ENCODE results near the gene UBE2A.

UBE2A gene

DNA sequence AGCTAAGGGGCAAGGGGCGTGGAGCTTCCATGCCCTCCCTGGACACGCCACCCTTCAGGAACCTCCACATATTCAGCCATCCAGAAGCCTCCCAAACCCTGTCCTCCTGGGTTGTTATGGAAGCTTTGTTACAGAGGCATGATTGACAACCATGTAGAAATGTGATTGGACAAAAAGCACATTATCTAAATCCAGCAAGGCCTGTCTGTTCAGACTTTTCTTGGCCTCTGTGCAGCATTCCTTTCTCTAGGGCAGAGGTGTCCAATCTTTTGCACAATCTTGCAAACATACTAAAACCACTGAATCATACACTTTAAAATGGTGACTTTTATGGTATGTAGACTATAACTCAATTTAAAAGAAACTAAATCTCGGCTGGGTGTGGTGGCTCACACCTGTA is 21.9 kb upstream of the UBE2A start:
- TF ChIP-seq, protein P1, sequence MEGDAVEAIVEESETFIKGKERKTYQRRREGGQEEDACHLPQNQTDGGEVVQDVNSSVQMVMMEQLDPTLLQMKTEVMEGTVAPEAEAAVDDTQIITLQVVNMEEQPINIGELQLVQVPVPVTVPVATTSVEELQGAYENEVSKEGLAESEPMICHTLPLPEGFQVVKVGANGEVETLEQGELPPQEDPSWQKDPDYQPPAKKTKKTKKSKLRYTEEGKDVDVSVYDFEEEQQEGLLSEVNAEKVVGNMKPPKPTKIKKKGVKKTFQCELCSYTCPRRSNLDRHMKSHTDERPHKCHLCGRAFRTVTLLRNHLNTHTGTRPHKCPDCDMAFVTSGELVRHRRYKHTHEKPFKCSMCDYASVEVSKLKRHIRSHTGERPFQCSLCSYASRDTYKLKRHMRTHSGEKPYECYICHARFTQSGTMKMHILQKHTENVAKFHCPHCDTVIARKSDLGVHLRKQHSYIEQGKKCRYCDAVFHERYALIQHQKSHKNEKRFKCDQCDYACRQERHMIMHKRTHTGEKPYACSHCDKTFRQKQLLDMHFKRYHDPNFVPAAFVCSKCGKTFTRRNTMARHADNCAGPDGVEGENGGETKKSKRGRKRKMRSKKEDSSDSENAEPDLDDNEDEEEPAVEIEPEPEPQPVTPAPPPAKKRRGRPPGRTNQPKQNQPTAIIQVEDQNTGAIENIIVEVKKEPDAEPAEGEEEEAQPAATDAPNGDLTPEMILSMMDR (IDR thresholded peaks at IDR 0.05; ENCODE audit: insufficient read depth, low read depth, low read length, missing control alignments) = no peak
- no peak overlapping the region for H3K4me3 ChIP-seq (ENCODE audit: low read depth, low read length)
- DNase-seq (ENCODE audit: low read depth) = no peak

DNA sequence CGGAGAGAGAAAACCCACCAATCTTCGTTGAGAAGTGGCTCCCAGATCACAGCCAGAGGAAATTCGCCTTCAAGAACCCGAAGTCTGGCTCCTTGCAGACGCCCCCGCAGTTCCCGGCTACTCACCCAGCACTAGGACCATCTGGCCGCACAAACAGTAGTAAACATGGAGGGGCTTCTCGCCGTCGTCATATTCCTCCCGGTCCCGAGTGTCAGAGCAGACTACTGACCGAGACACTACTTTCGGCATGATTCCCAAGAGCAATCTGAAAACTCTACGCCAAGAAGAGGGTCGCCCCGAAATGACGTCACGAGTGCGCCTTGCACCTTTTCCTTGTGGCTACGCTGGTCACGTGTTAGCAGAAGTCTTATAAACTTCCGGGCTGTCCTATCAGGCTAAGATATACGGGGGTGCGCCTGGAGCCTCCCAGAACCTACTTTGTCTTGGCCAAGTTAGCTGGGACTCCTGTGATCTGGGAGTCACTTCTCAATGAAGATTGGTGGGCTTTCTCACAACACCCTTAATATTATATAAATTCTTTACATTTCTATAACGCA is 9.2 kb upstream of the UBE2A start, which contains the start of gene STEEP1:
TSS of gene STEEP1 (minus strand) at position 303 of the 557 bp plus-strand sequence. CDS start at position 249, 54 bp downstream.
- peak; percentile 91 for DNase-seq (ENCODE audit: low read depth)
- TF ChIP-seq, protein P1 (IDR thresholded peaks at IDR 0.05; ENCODE audit: insufficient read depth, low read depth, low read length, missing control alignments) = no peak
- peak within 1 kb of the TSS; percentile 93 for H3K4me3 ChIP-seq (ENCODE audit: low read depth, low read length)

DNA sequence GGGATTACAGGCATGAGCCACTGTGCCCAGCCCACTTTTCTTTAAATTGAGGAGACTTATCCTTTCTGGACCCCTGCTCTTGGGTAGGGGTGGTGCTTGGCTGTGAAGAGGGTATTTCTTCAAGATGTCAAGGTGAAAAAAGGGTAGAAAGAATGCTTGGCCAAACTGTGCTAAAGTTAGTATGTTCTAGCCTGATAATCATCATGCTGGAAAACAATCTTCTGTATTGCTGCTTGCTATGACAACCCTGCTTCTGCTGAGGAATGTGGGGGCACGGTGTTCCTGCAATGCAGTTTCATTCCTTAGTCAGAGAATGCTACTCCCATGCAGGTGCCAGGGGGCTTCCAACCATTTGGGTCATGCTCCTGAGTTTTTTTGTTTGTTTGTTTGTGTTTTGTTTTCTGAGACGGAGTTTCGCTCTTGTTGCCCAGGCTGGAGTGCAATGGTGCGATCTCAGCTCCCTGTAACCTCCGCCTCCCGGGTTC is 4.0 kb upstream of the UBE2A start:
- TF ChIP-seq, protein P1 (IDR thresholded peaks at IDR 0.05; ENCODE audit: insufficient read depth, low read depth, low read length, missing control alignments) = no peak
- DNase-seq (ENCODE audit: low read depth) = no peak
- H3K4me3 ChIP-seq (ENCODE audit: low read depth, low read length) = no peak overlapping the region

DNA sequence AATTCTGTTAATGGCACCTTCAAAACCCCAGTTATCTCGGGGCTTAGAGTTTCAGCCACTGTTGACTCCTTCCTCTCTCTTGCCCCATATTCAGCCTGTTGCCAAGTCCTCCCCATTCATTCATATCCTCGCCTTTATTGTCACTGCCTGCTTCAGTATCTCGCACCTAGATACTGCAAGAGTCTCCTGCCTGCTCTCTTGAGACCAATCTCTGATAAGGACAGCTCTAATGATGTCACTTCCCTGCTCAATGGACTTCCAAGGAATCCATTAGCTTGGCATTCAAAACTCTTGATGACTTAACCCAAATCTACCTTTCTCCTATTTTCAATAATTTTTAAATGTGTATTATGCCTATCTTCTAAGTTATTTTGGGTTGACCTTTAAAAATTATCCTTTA is 1.1 kb upstream of the UBE2A start:
- TF ChIP-seq, protein P1 (IDR thresholded peaks at IDR 0.05; ENCODE audit: insufficient read depth, low read depth, low read length, missing control alignments) = no peak
- H3K4me3 ChIP-seq (ENCODE audit: low read depth, low read length) = peak overlapping the region; percentile 74
- no peak for DNase-seq (ENCODE audit: low read depth)

DNA sequence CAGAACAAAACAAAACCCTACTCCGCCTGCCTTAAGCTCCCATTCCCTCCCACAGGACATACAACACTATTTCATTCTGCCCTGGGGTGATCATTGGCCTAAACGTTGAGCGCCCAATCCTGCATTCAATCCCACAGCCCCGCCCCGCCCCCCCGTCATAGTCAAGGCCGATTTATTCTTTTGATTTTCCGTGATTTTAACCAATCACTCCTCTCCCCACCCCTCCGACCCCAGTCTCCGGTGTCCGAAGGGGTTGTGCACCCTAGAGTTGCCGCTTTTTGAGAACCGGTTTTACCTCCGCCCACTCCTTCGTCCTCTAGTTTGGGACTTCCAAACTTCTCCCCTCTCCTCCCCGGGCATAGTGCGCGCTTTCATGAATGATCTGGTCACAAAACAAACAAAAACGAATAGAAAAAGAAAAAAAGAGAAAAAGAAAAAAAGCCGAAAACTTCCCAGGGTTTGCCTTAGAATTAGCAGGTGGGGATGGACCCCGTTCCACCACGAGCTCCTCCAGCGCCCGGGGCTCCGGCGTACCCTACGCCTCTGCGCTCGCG is 446 bp upstream of the UBE2A start:
- TF ChIP-seq, protein P1 (IDR thresholded peaks at IDR 0.05; ENCODE audit: insufficient read depth, low read depth, low read length, missing control alignments) = no peak
- peak overlapping the region; percentile 74 for H3K4me3 ChIP-seq (ENCODE audit: low read depth, low read length)
- peak; percentile 30 for DNase-seq (ENCODE audit: low read depth)

DNA sequence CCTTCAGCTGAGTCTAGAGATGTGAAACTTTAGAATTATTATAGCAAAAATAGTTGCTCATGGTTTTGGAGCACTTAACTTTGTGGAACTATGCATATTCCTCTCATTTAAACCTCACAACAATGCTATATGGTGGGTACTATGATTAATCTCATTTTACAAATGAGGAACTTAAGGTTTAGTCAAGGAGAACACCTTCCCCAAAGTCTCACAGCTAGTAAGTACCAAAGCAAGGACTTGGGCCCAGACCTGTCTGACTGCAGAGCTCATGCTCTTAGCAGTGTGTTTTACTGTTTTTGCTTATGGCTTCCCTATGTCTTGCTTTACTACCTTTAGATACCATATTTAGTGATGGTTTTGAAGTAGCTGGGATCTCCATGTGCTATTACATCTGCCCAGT is 5.1 kb downstream of the UBE2A start:
- TF ChIP-seq, protein P1 (IDR thresholded peaks at IDR 0.05; ENCODE audit: insufficient read depth, low read depth, low read length, missing control alignments) = no peak
- H3K4me3 ChIP-seq (ENCODE audit: low read depth, low read length) = no peak overlapping the region
- DNase-seq (ENCODE audit: low read depth) = no peak
